IMR-90 (cell line): ENCODE results near the gene KLHL17. TPM values are rescaled to one million over a fixed set of nuclear protein-coding genes. Genes with fewer than 3 reads are reported as not detected.

Source experiments
- ATAC-seq: fragments of 200-7000 bp; cut with Tn5 transposase; 2 replicates; pipeline ENCODE4 v1.9.1; 2020; ENCODE audit warnings: low read depth, mild to moderate bottlenecking, moderate library complexity
- BruUV-seq: library from RNA; stranded (reverse); fragments of 400-500 nt; replicated peaks from 2 replicates; lab custom pipeline; 2021; lab: Mats Ljungman, UMichigan
- CTCF ChIA-PET: fragments of 300-600 bp; formaldehyde crosslinking; extraction: SDS; loops from one replicate; lab custom pipeline; 2021; ENCODE audit warnings: antibody characterized with exemption; lab: Yijun Ruan, JAX
- POLR2A ChIA-PET: fragments of 300-600 bp; sonication (Branson Sonifier 250); formaldehyde crosslinking; loops from one replicate; lab custom pipeline; 2022; ENCODE audit warnings: antibody characterized with exemption; ENCODE audit not compliant: unreplicated experiment; lab: Charles Lee
- DNase-seq: peaks from one replicate; pipeline ENCODE4 v3.0.0; 2013
- H2AFZ ChIP-seq: replicated peaks from 2 replicates; pipeline ENCODE3; 2013; ENCODE audit warnings: low read length, mild to moderate bottlenecking; ENCODE audit not compliant: poor library complexity
- H2AK5ac ChIP-seq: 2 replicates; pipeline ENCODE4 v1.6.1; 2013; ENCODE audit warnings: low read depth, low read length, inconsistent platforms
- H2AK9ac ChIP-seq: replicated peaks from 2 replicates; pipeline ENCODE3; 2013; ENCODE audit warnings: mild to moderate bottlenecking, low read depth, low read length, moderate library complexity; ENCODE audit not compliant: poor library complexity
- H2BK120ac ChIP-seq: 2 replicates; pipeline ENCODE4 v1.6.1; 2013; ENCODE audit warnings: low read depth, low read length, inconsistent platforms
- H2BK15ac ChIP-seq: 3 replicates; pipeline ENCODE4 v1.6.1; 2013; ENCODE audit warnings: low read depth, low read length, inconsistent platforms
- H2BK20ac ChIP-seq: 2 replicates; pipeline ENCODE4 v1.6.1; 2013; ENCODE audit warnings: low read depth, mild to moderate bottlenecking, inconsistent platforms, low read length, moderate library complexity
- H2BK5ac ChIP-seq: 2 replicates; pipeline ENCODE4 v1.6.1; 2013; ENCODE audit warnings: mild to moderate bottlenecking, low read depth, low read length, inconsistent platforms; ENCODE audit not compliant: poor library complexity, severe bottlenecking
- H3K14ac ChIP-seq: replicated peaks from 2 replicates; pipeline ENCODE4 v1.6.1; 2013; ENCODE audit warnings: low read depth, low read length, inconsistent platforms
- H3K18ac ChIP-seq: 2 replicates; pipeline ENCODE4 v1.6.1; 2013; ENCODE audit warnings: low read depth, low read length, control low read depth
- H3K23ac ChIP-seq: 2 replicates; pipeline ENCODE4 v1.6.1; 2013; ENCODE audit warnings: low read depth, low read length, inconsistent platforms
- H3K27ac ChIP-seq: 2 replicates; pipeline ENCODE4 v1.5.1; 2013; ENCODE audit warnings: mild to moderate bottlenecking, control low read depth, low read length; ENCODE audit not compliant: insufficient read depth
- H3K27me3 ChIP-seq: 2 replicates; pipeline ENCODE4 v1.6.1; 2013; ENCODE audit warnings: low read length; ENCODE audit not compliant: control insufficient read depth, insufficient read depth
- H3K36me3 ChIP-seq: 2 replicates; pipeline ENCODE4 v1.6.1; 2013; ENCODE audit warnings: low read length, mixed read lengths; ENCODE audit not compliant: control insufficient read depth, insufficient read depth
- H3K4ac ChIP-seq: 2 replicates; pipeline ENCODE4 v1.6.1; 2013; ENCODE audit warnings: low read depth, low read length, inconsistent platforms
- H3K4me1 ChIP-seq: 2 replicates; pipeline ENCODE4 v1.6.1; 2013; ENCODE audit warnings: low read length, mixed read lengths; ENCODE audit not compliant: control insufficient read depth, insufficient read depth
- H3K4me2 ChIP-seq: 2 replicates; pipeline ENCODE4 v1.6.1; 2013; ENCODE audit warnings: low read depth, mild to moderate bottlenecking, control low read depth, low read length, moderate library complexity
- H3K4me3 ChIP-seq: 2 replicates; pipeline ENCODE4 v1.5.1; 2013; ENCODE audit warnings: low read depth, mild to moderate bottlenecking, control low read depth, low read length, moderate library complexity; ENCODE audit not compliant: insufficient read depth
- H3K56ac ChIP-seq: 2 replicates; pipeline ENCODE4 v1.6.1; 2013; ENCODE audit warnings: low read length, inconsistent platforms; ENCODE audit not compliant: insufficient read depth; ENCODE audit errors: extremely low read depth
- H3K79me1 ChIP-seq, 2 experiments: 2 replicates each; pipeline ENCODE4 v1.6.1; 2013; ENCODE audit warnings: low read length in 2 of 2, inconsistent platforms in 1 of 2, low read depth in 1 of 2
- H3K9ac ChIP-seq: 2 replicates; pipeline ENCODE4 v1.6.1; 2013; ENCODE audit warnings: low read depth, low read length, control low read depth
- H3K9me1 ChIP-seq: 2 replicates; pipeline ENCODE4 v1.6.1; 2013; ENCODE audit warnings: low read length, inconsistent platforms; ENCODE audit not compliant: insufficient read depth
- H3K9me3 ChIP-seq: 2 replicates; pipeline ENCODE4 v1.6.1; 2013; ENCODE audit warnings: low read length; ENCODE audit not compliant: control insufficient read depth, insufficient read depth
- H4K20me1 ChIP-seq: 2 replicates; pipeline ENCODE4 v1.6.1; 2013; ENCODE audit warnings: low read length, inconsistent platforms; ENCODE audit not compliant: insufficient read depth
- H4K5ac ChIP-seq: 2 replicates; pipeline ENCODE4 v1.6.1; 2013; ENCODE audit warnings: mild to moderate bottlenecking, low read depth, low read length, control low read depth
- H4K8ac ChIP-seq, 2 experiments: 2 replicates each; pipeline ENCODE4 v1.6.1; 2013; ENCODE audit warnings: low read depth in 2 of 2, low read length in 2 of 2, control low read depth in 1 of 2, inconsistent platforms in 1 of 2
- H4K91ac ChIP-seq: 2 replicates; pipeline ENCODE4 v1.6.1; 2013; ENCODE audit warnings: low read depth, low read length, inconsistent platforms; ENCODE audit not compliant: insufficient read depth
- BHLHE40 ChIP-seq: fragments of 150-350 bp; IDR thresholded peaks from 2 replicates; pipeline ENCODE4 v1.6.1; 2016; ENCODE audit warnings: mild to moderate bottlenecking, low read depth, low read length
- CEBPB ChIP-seq: IDR thresholded peaks from 2 replicates; pipeline ENCODE4 v1.6.1; 2012; ENCODE audit warnings: low read depth, low read length, improper control_type of control experiment
- CHD1 ChIP-seq: IDR thresholded peaks from 2 replicates; pipeline ENCODE4 v1.6.1; 2012; ENCODE audit warnings: low read depth, low read length, improper control_type of control experiment
- FOS ChIP-seq: fragments of 150-350 bp; IDR thresholded peaks from 2 replicates; pipeline ENCODE4 v1.6.1; 2016; ENCODE audit warnings: low read depth, low read length
- MAFK ChIP-seq: IDR thresholded peaks from 2 replicates; pipeline ENCODE4 v1.6.1; 2012; ENCODE audit warnings: low read depth, low read length, improper control_type of control experiment
- MAZ ChIP-seq: IDR thresholded peaks from 2 replicates; pipeline ENCODE4 v1.6.1; 2012; ENCODE audit warnings: low read depth, mild to moderate bottlenecking, low read length, improper control_type of control experiment, moderate library complexity, borderline replicate concordance
- MXI1 ChIP-seq: IDR thresholded peaks from 2 replicates; pipeline ENCODE4 v1.6.1; 2012; ENCODE audit warnings: low read depth, mild to moderate bottlenecking, low read length, moderate library complexity, borderline replicate concordance
- NFE2L2 ChIP-seq: fragments of 150-350 bp; IDR thresholded peaks from 2 replicates; pipeline ENCODE4 v1.6.1; 2016; ENCODE audit warnings: low read depth, mild to moderate bottlenecking, low read length
- POLR2A ChIP-seq: IDR thresholded peaks from 2 replicates; pipeline ENCODE4 v1.6.1; 2012; ENCODE audit warnings: mild to moderate bottlenecking, low read depth, low read length
- RAD21 ChIP-seq: IDR thresholded peaks from 2 replicates; pipeline ENCODE4 v1.6.1; 2012; ENCODE audit warnings: low read length, improper control_type of control experiment
- RCOR1 ChIP-seq: IDR thresholded peaks from 2 replicates; pipeline ENCODE4 v1.6.1; 2012; ENCODE audit warnings: mild to moderate bottlenecking, low read length, improper control_type of control experiment; ENCODE audit not compliant: insufficient replicate concordance
- RFX5 ChIP-seq: IDR thresholded peaks from 2 replicates; pipeline ENCODE4 v1.8.0; 2012; ENCODE audit warnings: low read depth, mild to moderate bottlenecking, low read length, moderate library complexity
- SMC3 ChIP-seq: fragments of 150-350 bp; IDR thresholded peaks from 2 replicates; pipeline ENCODE4 v1.6.1; 2016; ENCODE audit warnings: low read depth, mild to moderate bottlenecking, antibody characterized with exemption, low read length, moderate library complexity
- WGBS, 2 experiments: methylation state at CpG; one replicate each; pipeline versions ENCODE4 v1.1.5 to v1.1.7; 2013; ENCODE audit warnings: missing lambda C conversion rate in 2 of 2; ENCODE audit not compliant: insufficient read length in 1 of 2; ENCODE audit errors: extremely low coverage in 2 of 2; 5-methylcytosine and 5-hydroxymethylcytosine counted together
- dilution Hi-C: fragments of 300-500 bp; cut with HindIII; formaldehyde crosslinking; loops from one replicate; pipeline ENCODE4 v1.14.3; 2018; ENCODE audit warnings: low sequenced_read_pairs; ENCODE audit not compliant: unreplicated experiment
- in situ Hi-C: fragments of 300-500 bp; cut with MboI; formaldehyde crosslinking; loops from 3 replicates; pipeline ENCODE4 v1.14.3; 2019; ENCODE audit warnings: low sequenced_read_pairs, inconsistent platforms, mixed read lengths
- intact Hi-C: fragments of 100-400 bp; cut with micrococcal nuclease; formaldehyde crosslinking; loops from 2 replicates; pipeline ENCODE4 v1.10.0; 2022
- polyA plus RNA-seq, 3 experiments: library from polyadenylated mRNA; depleted of rRNA; stranded (reverse); fragments of >200 nt; gene quantifications; 2 replicates each; pipeline ENCODE4 v1.2.3, GENCODE V29; 2012; ENCODE audit warnings: low replicate concordance in 1 of 3
- total RNA-seq: library from RNA; depleted of rRNA; stranded (reverse); fragments of >200 nt; gene quantifications from 2 replicates; pipeline ENCODE4 v1.2.3, GENCODE V29; 2012
- TF ChIP-seq, protein P1 (sequence below): fragments of 150-350 bp; IDR thresholded peaks from 2 replicates; pipeline ENCODE4 v1.6.1; 2016; ENCODE audit warnings: low read depth, mild to moderate bottlenecking, low read length, moderate library complexity, borderline replicate concordance

The KLHL17 gene
- total and polyA plus RNA-seq, 2 of the 4 experiments (the other 2 are of a cell fraction), result 3.4 to 41.0 TPM

DNA sequence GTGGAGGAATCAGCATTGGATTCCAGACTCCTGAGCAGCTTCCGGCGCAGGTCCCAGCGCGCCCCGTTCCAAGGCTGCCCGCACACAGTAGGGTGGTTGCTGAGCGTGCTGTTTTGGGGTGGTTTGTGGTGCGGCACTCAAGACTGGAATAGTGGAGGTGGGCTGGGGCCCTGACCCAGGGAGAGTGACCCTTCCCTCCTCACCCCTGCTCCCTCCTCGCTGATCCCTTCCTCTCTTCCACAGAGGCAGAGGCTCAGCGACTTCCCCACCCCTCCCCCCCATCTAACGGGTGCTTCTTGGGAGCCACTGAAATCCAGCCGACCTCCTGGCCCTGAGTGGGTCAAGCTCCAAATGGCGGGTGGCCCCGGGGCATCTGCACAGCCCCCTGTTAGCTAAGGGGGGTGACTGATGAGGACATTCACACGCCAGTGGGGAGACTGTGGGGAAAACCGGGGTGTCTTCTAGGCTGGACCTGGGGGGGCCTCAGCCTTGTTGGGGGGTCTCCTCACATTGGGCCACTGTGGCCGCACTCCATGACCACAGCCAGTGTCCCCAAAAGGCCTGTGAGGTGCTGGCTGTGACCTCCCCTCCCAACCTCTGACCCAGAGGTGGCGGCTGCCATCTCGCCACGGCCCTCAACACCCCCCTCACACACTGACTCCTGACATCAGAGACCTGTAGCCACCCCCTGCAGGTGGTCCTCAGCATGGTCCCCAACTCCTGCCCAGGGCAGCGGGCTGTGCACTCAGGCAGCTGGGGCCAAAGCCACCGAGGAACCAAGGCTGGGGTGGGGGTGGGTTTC is 43.4 kb downstream of the KLHL17 start:
- H3K9ac ChIP-seq, result no peak overlapping the region
- no peaks in the 10 kb centered on the region for H3K9me3 ChIP-seq
- H2BK5ac ChIP-seq, result no peak overlapping the region
- no peak overlapping the region for H2AK5ac ChIP-seq
- peaks cover 4% of the 10 kb centered on the region; the same call in 1 of the 2 replicates for H4K20me1 ChIP-seq
- no peak overlapping the region for H3K23ac ChIP-seq
- peaks cover 8% of the 10 kb centered on the region for H3K4me1 ChIP-seq
- H2BK15ac ChIP-seq, result no peak overlapping the region
- no peak overlapping the region for H3K18ac ChIP-seq
- no TSS peak for BruUV-seq
- no peak overlapping the region for H3K14ac ChIP-seq
- peaks cover 6% of the 10 kb centered on the region; the same call in 1 of the 2 replicates for H3K9me1 ChIP-seq
- H3K36me3 ChIP-seq, result no peaks in the 10 kb centered on the region
- H3K56ac ChIP-seq, result no peak overlapping the region
- ATAC-seq (no peak), DNase-seq (no peak)
- POLR2A ChIA-PET, result no interaction called here
- intact Hi-C loops, result loop anchor here (5.0 kb wide), 1 partner anchor 53 kb away; no protein-coding TSS in a partner anchor
- H3K79me1 ChIP-seq, result peaks cover 9 to 29% of the 10 kb centered on the region in 2 experiments; a peak in 3 of 4 replicates
- no peak overlapping the region for H3K27ac ChIP-seq
- no peak overlapping the region for H3K4me2 ChIP-seq
- no peaks in the 10 kb centered on the region for H3K27me3 ChIP-seq
- H4K5ac ChIP-seq, result no peak overlapping the region
- H4K91ac ChIP-seq, result no peak overlapping the region
- no peak overlapping the region for H3K4ac ChIP-seq
- 100% methylated on average over 2 of the region's 22 CpGs; no CpG with 5 or more reads in 1 of the 2 experiments for WGBS, 2 experiments
- peak overlapping the region; percentile 31 for H2AK9ac ChIP-seq
- dilution Hi-C loops, result no loop called here
- H2AFZ ChIP-seq, result no peak overlapping the region
- CTCF ChIA-PET, result no interaction called here
- H4K8ac ChIP-seq, result no peak overlapping the region
- TF ChIP-seq, protein P1, sequence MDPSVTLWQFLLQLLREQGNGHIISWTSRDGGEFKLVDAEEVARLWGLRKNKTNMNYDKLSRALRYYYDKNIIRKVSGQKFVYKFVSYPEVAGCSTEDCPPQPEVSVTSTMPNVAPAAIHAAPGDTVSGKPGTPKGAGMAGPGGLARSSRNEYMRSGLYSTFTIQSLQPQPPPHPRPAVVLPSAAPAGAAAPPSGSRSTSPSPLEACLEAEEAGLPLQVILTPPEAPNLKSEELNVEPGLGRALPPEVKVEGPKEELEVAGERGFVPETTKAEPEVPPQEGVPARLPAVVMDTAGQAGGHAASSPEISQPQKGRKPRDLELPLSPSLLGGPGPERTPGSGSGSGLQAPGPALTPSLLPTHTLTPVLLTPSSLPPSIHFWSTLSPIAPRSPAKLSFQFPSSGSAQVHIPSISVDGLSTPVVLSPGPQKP, result no peak
- TF ChIP-seq FOS (no peak), MAZ (no peak), NFE2L2 (no peak), CEBPB (no peak), MAFK (no peak), MXI1 (no peak), RCOR1 (no peak), RAD21 (no peak), BHLHE40 (no peak), POLR2A (no peak), CHD1 (no peak), SMC3 (no peak), RFX5 (no peak)
- no peak overlapping the region for H2BK20ac ChIP-seq
- H3K4me3 ChIP-seq, result no peak overlapping the region
- in situ Hi-C loops, result no loop called here
- no peak overlapping the region for H2BK120ac ChIP-seq
